OCI-LY7 (cell line): ENCODE data around the gene NRROS. TPM values are rescaled to one million over a fixed set of nuclear protein-coding genes. Genes with fewer than 3 reads are reported as not detected.

Source experiments
- BruUV-seq: library from RNA; stranded (reverse); fragments of 400-500 nt; replicated peaks from 2 replicates; lab custom pipeline; 2021; lab: Mats Ljungman, UMichigan
- CTCF ChIA-PET: fragments of 300-600 bp; sonication (Branson Sonifier 250); formaldehyde crosslinking; loops from one replicate; lab custom pipeline; 2022; ENCODE audit warnings: antibody characterized with exemption; ENCODE audit not compliant: unreplicated experiment; lab: Charles Lee
- POLR2A ChIA-PET: fragments of 300-600 bp; sonication (Branson Sonifier 250); formaldehyde crosslinking; loops from one replicate; lab custom pipeline; 2022; ENCODE audit warnings: antibody characterized with exemption; lab: Charles Lee
- DNase-seq: peaks from one replicate; pipeline ENCODE4 v3.0.0-alpha.2; 2015; ENCODE audit warnings: low spot score
- H2AFZ ChIP-seq: fragments of 200-600 bp; sonication (generic), shearing (Covaris generic); 2 replicates; pipeline ENCODE4 v1.6.1; 2014; ENCODE audit warnings: mild to moderate bottlenecking, antibody characterized with exemption, low read length, moderate library complexity
- H3K27ac ChIP-seq: fragments of 200-600 bp; sonication (generic); 2 replicates; pipeline ENCODE4 v1.5.1; 2014; ENCODE audit warnings: mixed run types, low read depth, mild to moderate bottlenecking, moderate library complexity, low read length, inconsistent platforms; ENCODE audit not compliant: poor library complexity, severe bottlenecking
- H3K36me3 ChIP-seq: fragments of 200-600 bp; sonication (generic); 2 replicates; pipeline ENCODE4 v1.6.1; 2014; ENCODE audit warnings: mild to moderate bottlenecking, antibody characterized with exemption, low read length, moderate library complexity, mixed read lengths; ENCODE audit not compliant: insufficient read depth
- H3K4me1 ChIP-seq: fragments of 200-600 bp; sonication (generic); 2 replicates; pipeline ENCODE4 v1.5.1; 2014; ENCODE audit warnings: mild to moderate bottlenecking, low read length; ENCODE audit not compliant: insufficient read depth, poor library complexity, severe bottlenecking
- H3K4me2 ChIP-seq: fragments of 200-600 bp; sonication (generic); 2 replicates; pipeline ENCODE4 v1.6.1; 2014; ENCODE audit warnings: mild to moderate bottlenecking, low read length
- H3K4me3 ChIP-seq: fragments of 200-600 bp; sonication (generic); 2 replicates; pipeline ENCODE4 v1.5.1; 2014; ENCODE audit warnings: mild to moderate bottlenecking, low read depth, low read length; ENCODE audit not compliant: poor library complexity, severe bottlenecking
- H3K79me2 ChIP-seq: fragments of 200-600 bp; sonication (generic); 2 replicates; pipeline ENCODE4 v1.6.1; 2016; ENCODE audit warnings: low read depth, mild to moderate bottlenecking, low read length, moderate library complexity, mixed read lengths; ENCODE audit not compliant: insufficient read depth
- H3K9me2 ChIP-seq: fragments of 200-600 bp; sonication (generic); 2 replicates; pipeline ENCODE4 v1.6.1; 2016; ENCODE audit warnings: mild to moderate bottlenecking, low read length, mixed read lengths; ENCODE audit not compliant: insufficient read depth
- H3K9me3 ChIP-seq: fragments of 200-600 bp; sonication (generic); 2 replicates; pipeline ENCODE4 v1.6.1; 2014; ENCODE audit warnings: mild to moderate bottlenecking, mixed run types, low read length, mixed read lengths
- H4K20me1 ChIP-seq: fragments of 200-600 bp; sonication (generic); 2 replicates; pipeline ENCODE4 v1.6.1; 2014; ENCODE audit warnings: mild to moderate bottlenecking, antibody characterized with exemption, low read length, moderate library complexity, mixed read lengths; ENCODE audit not compliant: insufficient read depth
- CTCF ChIP-seq: fragments of 200-600 bp; sonication (generic); conservative IDR thresholded peaks from 2 replicates; pipeline ENCODE4 v1.5.1; 2014; ENCODE audit warnings: mild to moderate bottlenecking, antibody characterized with exemption, low read length, moderate library complexity, mixed read lengths
- EZH2phosphoT487 ChIP-seq: fragments of 200-600 bp; sonication (generic); IDR thresholded peaks from 2 replicates; pipeline ENCODE4 v1.6.1; 2018; ENCODE audit warnings: low read depth, borderline replicate concordance, mild to moderate bottlenecking, mixed run types, antibody characterized with exemption, low read length, moderate library complexity, mixed read lengths
- intact Hi-C: fragments of 100-400 bp; cut with micrococcal nuclease; formaldehyde crosslinking; loops from one replicate; pipeline ENCODE4 v1.10.0; 2022; ENCODE audit not compliant: unreplicated experiment
- total RNA-seq, 2 experiments: library from RNA; depleted of rRNA in 1 of 2; stranded (reverse); fragments of >200 nt in 1 of 2; shearing (Covaris generic) in 1 of 2; gene quantifications; 2 replicates each; pipeline ENCODE4 v1.2.3, GENCODE V29; 2014 to 2022

NRROS gene
- total RNA-seq, 2 experiments from 2014 or later = 1.1 to 3.8 TPM

GRCh38 chr3:196652961-196653795, 13.7 kb downstream of the NRROS start:
- Histone ChIP-seq H3K4me1 (no peaks in the 10 kb centered on the region), H3K9me2 (no peaks in the 10 kb centered on the region), H3K27ac (no peak overlapping the region), H3K4me3 (no peak overlapping the region), H3K79me2 (no peaks in the 10 kb centered on the region), H3K4me2 (no peak overlapping the region), H4K20me1 (no peaks in the 10 kb centered on the region; the same call in 1 of the 2 replicates), H3K9me3 (no peaks in the 10 kb centered on the region), H2AFZ (no peak overlapping the region), H3K36me3 (no peaks in the 10 kb centered on the region)
- CTCF ChIA-PET = no interaction called here
- POLR2A ChIA-PET = interaction anchor here (0.6 kb wide), 1 partner anchor 8 kb away, joined by 3 read pairs; no protein-coding TSS in a partner anchor
- intact Hi-C loops = no loop called here
- DNase-seq = no peak
- no peak for TF ChIP-seq EZH2phosphoT487
- no peak for TF ChIP-seq CTCF
- no TSS peak for BruUV-seq

GRCh38 chr3:196654006-196654734, 14.7 kb downstream of the NRROS start:
- no peaks in the 10 kb centered on the region for H3K9me2 ChIP-seq
- no peak overlapping the region for H3K27ac ChIP-seq
- POLR2A ChIA-PET = interaction anchor here (0.6 to 1.0 kb wide), 2 partner anchors 9 to 12 kb away, joined by 3 to 6 read pairs; no protein-coding TSS in a partner anchor
- no peak for DNase-seq
- H3K4me3 ChIP-seq = no peak overlapping the region
- no peak overlapping the region for H2AFZ ChIP-seq
- BruUV-seq = no TSS peak
- H3K36me3 ChIP-seq = no peaks in the 10 kb centered on the region
- CTCF ChIA-PET = no interaction called here
- H3K9me3 ChIP-seq = no peaks in the 10 kb centered on the region
- no peak for TF ChIP-seq CTCF
- TF ChIP-seq EZH2phosphoT487 = no peak
- intact Hi-C loops = no loop called here
- no peaks in the 10 kb centered on the region for H3K4me1 ChIP-seq
- H4K20me1 ChIP-seq = no peaks in the 10 kb centered on the region; the same call in 1 of the 2 replicates
- H3K79me2 ChIP-seq = no peaks in the 10 kb centered on the region
- no peak overlapping the region for H3K4me2 ChIP-seq
